ENCODE data around the gene IL4R. TPM values are rescaled to one million over a fixed set of nuclear protein-coding genes. Genes with fewer than 3 reads are reported as not detected.

IL4R gene
- total RNA-seq, 1 experiment from 2014 or later = 29.6 TPM

GRCh38 chr16:27362570-27363245 lies 48.9 kb downstream of the IL4R start:
- Histone ChIP-seq H3K9me3 (ENCODE audit: control insufficient read depth in 1 of 2, insufficient read depth in 1 of 2, low read depth in 1 of 2, low read length in 2 of 2) (no peaks in the 10 kb centered on the region; a peak in 1 of 4 replicates), H3K9me2 (ENCODE audit: insufficient read depth) (no peaks in the 10 kb centered on the region), H2AFZ (ENCODE audit: low read depth, low read length, poor library complexity, severe bottlenecking) (no peak overlapping the region), H3K36me3 (ENCODE audit: control insufficient read depth in 1 of 2, insufficient read depth in 2 of 2, low read length in 2 of 2) (peaks cover 0 to 27% of the 10 kb centered on the region in 2 experiments; a peak in 1 of 4 replicates), H3K27ac (ENCODE audit: low read depth, low read length) (no peak overlapping the region), H3K79me2 (ENCODE audit: insufficient read depth, low read length) (no peaks in the 10 kb centered on the region), H3K27me3 (ENCODE audit: insufficient read depth, low read length) (no peaks in the 10 kb centered on the region), H4K20me1 (ENCODE audit: insufficient read depth) (no peaks in the 10 kb centered on the region), H3K9ac (ENCODE audit: low read length) (no peak overlapping the region), H3K4me3 (replicated peaks in 1 of 2; ENCODE audit: low read depth in 1 of 2, low read length in 2 of 2) (no peak overlapping the region), H3K4me2 (ENCODE audit: low read length) (no peak overlapping the region), H3K4me1 (ENCODE audit: control insufficient read depth in 1 of 2, insufficient read depth in 2 of 2, low read length in 2 of 2) (peaks cover 2 to 33% of the 10 kb centered on the region in 2 experiments; a peak in 3 of 4 replicates)
- TF ChIP-seq CBX3 (IDR thresholded peaks at IDR 0.05; ENCODE audit: low read depth) = no peak
- no peak for TF ChIP-seq CEBPB (IDR thresholded peaks at IDR 0.05; ENCODE audit: low read depth)
- no peak for TF ChIP-seq POLR2A (IDR thresholded peaks at IDR 0.05; ENCODE audit: borderline replicate concordance, extremely low read depth, insufficient read depth, insufficient read length)
- no peak for TF ChIP-seq EGR1 (IDR thresholded peaks at IDR 0.05; ENCODE audit: low read depth)
- TF ChIP-seq SP1 (IDR thresholded peaks at IDR 0.05; ENCODE audit: low read depth) = no peak
- no peak for TF ChIP-seq REST (IDR thresholded peaks at IDR 0.05; ENCODE audit: low read depth)
- no peak for TF ChIP-seq MAX (IDR thresholded peaks at IDR 0.05)
- no peak for TF ChIP-seq ELF1 (IDR thresholded peaks at IDR 0.05; ENCODE audit: borderline replicate concordance, low read depth)
- no peak for TF ChIP-seq SIN3A (IDR thresholded peaks at IDR 0.05; ENCODE audit: low read depth)
- no peak for TF ChIP-seq SRF (IDR thresholded peaks at IDR 0.05; ENCODE audit: low read depth)
- TF ChIP-seq EZH2phosphoT487 (IDR thresholded peaks at IDR 0.05; ENCODE audit: borderline replicate concordance) = no peak
- TF ChIP-seq, protein P1, sequence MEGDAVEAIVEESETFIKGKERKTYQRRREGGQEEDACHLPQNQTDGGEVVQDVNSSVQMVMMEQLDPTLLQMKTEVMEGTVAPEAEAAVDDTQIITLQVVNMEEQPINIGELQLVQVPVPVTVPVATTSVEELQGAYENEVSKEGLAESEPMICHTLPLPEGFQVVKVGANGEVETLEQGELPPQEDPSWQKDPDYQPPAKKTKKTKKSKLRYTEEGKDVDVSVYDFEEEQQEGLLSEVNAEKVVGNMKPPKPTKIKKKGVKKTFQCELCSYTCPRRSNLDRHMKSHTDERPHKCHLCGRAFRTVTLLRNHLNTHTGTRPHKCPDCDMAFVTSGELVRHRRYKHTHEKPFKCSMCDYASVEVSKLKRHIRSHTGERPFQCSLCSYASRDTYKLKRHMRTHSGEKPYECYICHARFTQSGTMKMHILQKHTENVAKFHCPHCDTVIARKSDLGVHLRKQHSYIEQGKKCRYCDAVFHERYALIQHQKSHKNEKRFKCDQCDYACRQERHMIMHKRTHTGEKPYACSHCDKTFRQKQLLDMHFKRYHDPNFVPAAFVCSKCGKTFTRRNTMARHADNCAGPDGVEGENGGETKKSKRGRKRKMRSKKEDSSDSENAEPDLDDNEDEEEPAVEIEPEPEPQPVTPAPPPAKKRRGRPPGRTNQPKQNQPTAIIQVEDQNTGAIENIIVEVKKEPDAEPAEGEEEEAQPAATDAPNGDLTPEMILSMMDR (IDR thresholded peaks at IDR 0.05 in 2 of 3, conservative IDR thresholded peaks at IDR 0.05 in 1 of 3; ENCODE audit: borderline replicate concordance in 1 of 3, insufficient read depth in 1 of 3, low read depth in 2 of 3, low read length in 2 of 3) = no peak
- no peak for TF ChIP-seq RAD21 (IDR thresholded peaks at IDR 0.05; ENCODE audit: low read depth)
- TF ChIP-seq YY1 (IDR thresholded peaks at IDR 0.05; ENCODE audit: extremely low read depth, insufficient replicate concordance, low read depth, low read length) = no peak
- TF ChIP-seq ZNF274 (IDR thresholded peaks at IDR 0.05; ENCODE audit: low read depth, low read length) = no peak
- ChIA-PET CTCF (no interaction called here), POLR2A (no interaction called here), RAD21 (ENCODE audit: low non-redundant PET in 1 of 2, low total read pairs in 2 of 2, uncharacterized antibody in 2 of 2, unreplicated experiment in 2 of 2) (no interaction called here)
- ATAC-seq = no peak
- intact Hi-C loops (cut with micrococcal nuclease) = no loop called here
- BruUV-seq (replicated peaks) = no TSS peak
- no peak for DNase-seq (ENCODE audit: low read depth, low spot score)
